Measurements from ENCODE around the gene ZDHHC3.

ZDHHC3 gene

DNA sequence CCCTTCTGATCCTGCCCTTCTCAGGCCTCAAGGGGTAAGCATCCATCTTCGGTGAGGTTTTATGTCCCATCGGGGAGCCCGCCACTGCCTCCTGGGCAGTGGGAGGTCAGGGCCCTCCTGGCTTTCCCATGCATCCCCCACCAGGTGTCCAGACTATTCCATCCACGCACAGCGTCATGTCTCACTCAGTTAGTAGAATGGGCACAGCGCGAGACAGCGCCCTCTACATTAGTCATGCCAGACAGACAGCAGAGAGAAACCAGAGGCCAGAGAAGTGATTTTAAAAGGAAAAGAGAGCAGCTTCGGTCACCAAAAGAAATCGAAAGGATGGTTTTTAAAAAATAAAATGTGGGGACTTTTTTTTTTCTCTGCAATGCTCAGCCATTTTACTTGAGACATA, 49.8 kb downstream of the ZDHHC3 start:
- no peak for DNase-seq

DNA sequence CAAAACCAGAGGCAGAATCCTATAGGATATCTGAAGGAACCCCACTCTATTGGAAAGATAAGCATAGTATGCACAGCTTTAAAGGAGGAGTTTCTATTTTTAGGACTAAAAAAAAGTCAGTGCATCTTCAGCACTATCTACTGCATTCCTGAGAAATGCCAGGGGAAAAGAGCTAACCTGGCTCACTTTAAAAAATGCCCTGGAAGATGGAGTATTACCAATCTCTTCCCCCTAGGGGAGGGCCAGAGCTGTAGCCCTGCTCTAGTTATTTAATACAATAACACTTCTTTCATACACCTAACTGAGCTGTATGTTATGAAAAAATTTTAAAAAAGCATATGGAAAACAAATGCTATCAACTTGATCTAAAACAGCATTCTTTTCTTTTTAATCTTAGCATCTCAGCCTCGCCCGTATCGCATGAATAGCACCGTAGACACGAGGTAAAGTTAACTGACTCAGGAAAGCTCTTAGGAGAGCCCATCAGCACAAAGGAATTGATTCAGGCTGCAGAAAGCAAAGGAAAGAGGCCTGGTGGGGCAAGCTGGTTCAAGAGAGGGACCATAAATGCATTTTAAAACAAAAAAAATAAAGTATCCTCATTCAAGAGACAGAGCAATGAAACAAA, 51.4 kb downstream of the ZDHHC3 start:
- no peak for DNase-seq

DNA sequence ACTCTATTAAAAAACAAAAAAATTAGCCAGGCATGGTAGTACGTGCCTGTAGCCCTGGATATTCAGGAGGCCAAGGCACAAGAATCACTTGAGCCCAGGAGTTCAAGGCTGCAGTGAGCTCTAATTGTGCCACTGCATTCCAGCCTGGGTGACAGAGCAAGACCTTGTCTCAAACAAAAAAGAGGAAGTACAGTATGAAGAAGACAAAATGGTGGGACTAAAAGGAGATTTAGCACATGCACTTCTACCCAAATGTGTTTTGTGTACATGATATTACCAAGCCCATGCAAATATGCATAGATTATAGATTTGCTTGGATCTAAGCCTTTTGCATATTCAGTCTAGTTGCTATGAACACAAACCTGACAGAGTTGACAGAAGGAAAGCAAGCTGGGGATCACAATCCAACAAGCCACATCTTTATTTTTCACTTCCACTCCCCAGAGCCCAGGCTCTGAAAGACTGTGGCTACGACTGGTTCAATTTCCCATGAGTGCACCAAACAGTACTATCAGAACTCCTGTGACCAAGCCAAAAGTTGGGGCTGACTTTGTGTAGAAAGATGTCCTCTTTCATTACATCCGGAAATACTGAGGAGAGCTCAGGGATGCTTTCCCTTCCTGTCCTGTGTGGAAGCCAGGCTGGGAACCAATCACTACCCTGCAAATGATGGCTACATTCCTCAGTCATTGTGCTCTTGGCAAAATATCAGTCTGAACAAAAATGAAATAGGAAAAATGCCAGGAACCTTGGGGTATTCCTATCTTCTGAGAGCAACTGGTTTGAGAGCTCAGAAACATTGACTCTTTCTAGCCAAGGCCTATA, 52.1 kb downstream of the ZDHHC3 start:
- DNase-seq, result no peak

DNA sequence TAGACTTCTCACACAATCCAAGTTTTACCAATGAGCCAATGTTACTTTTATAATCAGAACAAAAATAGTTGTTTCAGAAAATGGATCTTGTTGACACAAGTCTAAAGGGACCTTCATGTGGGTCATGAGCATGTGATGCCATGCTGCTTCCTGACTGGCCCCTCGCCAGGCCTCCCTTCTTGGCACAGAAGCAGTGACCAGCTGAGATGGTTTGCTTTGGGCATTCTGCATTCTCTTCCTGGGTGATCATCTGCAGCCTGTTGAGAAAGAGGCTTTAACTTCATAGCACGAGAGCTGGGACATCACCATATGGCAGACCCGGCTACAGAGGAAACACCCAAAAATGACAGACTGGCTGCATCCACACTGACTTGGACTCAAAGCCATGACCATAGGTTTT, 55.9 kb downstream of the ZDHHC3 start:
- DNase-seq, result no peak

DNA sequence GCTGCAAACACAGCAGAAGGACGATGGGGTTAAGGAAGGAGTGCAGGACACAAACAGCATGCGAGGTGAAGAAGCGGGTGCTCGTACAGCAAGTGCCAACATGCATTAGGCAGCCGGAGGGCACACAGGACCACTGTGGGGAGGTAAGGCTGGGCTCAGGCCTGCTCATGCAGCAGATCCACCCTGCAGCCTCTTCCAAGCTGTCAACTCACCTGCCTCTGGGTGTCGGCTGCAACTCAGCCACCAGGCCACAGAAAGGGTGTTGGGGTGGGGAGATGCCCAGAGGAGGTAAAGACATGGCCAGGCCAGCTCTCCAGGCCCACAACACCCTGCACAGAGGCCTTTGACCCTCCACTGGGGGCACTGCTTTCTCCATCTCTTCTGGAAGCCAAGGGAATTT, 57.4 kb downstream of the ZDHHC3 start:
- DNase-seq, result no peak

DNA sequence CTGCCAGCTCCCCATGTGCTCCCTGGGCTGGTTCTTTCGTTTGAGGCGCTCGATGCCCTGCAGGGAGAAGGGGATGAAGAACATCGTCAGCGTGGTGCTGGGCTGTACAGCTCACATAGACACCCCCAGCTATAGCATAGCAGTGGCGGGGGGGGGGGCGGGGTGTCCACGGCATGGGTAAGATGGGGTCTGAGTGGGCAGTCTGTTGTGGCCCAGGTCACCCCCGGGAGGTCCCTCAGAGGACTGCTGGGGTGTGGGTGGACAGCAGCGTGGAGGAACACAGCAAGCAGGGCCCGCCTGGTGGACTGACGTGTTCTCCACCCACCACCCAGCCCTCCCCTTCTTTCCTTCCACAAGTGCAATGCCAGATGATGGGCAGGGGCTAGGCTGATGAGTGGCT, 57.9 kb downstream of the ZDHHC3 start:
- no peak for DNase-seq

DNA sequence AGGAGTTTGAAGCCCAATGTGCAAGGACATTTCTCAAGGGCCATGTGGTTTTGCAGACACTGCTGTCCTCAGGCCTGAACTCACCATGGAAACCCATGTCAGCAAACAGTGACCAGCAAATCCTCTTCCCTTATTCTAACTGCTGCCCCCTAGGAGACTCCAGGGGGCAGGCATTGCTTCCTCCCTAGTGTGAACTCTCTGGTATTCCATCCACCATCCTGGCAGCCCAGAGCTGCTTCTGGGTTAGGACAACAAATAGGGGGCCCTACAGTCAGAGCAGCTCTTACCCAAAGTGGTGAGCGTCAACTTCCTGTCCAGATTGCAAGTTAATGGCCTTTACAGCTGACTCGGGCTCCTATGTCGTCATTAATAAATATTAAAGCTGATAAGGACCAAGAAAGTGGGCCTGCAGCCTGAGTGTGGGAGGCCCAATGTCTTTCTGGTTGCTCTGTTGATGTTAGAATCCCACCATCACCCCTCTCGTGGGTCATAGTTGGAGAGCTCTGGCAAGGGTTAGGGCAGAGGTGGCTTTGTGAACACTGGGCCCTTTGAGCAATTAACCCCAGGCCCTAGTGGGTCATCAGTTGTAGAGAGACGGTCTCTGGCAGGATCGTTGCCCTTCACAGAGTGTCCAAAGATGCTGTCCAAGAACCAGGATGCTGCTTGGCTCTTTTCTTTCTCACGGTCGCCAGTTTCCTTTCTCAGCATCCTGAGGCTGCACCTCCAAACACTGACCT, 60.1 kb downstream of the ZDHHC3 start:
- no peak for DNase-seq

DNA sequence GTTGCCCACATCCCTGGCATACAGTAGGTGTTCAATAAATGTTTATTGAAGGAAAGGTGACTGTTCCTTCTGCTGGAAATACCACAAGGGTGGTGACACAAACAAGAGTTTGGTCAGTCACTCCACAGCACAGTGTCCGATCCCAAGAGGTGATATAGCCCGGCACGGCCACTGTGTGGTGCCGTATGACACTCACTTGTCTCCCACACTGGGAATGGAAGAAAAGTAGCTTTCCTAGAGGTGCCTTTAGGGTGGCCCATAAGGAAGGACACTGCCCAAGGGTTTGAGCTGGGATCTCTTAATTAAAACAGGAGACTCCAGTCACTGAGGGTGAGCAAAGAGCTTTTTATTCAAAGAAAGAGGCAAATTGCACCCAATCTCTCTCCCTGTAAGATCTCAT, 61.0 kb downstream of the ZDHHC3 start:
- no peak for DNase-seq

DNA sequence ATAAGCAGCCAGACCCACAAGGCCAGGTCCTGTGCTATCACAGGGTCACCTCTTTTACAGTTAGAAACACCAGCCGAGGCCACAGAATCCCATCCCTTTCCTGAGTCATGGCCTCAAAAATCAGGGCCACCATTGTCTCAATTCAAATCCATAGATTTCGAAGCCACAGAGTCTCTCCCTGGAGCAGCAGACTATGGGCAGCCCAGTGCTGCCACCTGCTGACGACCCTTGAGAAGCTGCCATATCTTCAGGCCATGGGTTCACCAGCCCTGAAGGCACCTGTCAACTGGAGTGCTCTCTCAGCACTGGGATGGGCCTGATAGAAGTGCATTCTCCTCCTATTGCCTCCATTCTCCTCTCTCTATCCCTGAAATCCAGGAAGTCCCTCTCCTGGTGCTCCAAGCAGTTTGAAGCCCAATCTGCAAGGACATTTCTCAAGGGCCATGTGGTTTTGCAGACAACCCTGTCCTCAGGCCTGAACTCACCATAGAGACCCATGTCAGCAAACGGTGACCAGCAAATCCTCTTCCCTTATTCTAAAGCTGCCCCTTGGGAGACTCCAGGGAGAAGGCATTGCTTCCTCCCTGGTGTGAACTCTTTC, 62.0 kb downstream of the ZDHHC3 start:
- DNase-seq, result peak; percentile 48

DNA sequence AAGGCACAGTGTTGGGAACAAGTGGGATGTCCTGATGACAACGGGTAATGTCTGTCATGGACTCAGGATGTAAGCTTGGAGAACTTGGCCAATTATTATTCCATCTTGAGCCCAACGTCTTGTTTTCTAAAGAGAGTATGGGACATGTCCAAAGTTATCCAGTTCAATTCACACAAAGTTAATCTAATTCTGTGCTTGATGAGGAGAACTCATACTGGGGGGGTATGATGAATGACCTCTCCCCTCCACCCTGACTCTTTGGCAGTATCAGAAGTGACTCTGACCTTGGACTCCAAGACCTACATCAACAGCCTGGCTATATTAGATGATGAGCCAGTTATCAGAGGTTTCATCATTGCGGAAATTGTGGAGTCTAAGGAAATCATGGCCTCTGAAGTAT, 65.3 kb downstream of the ZDHHC3 start:
- DNase-seq, result no peak

DNA sequence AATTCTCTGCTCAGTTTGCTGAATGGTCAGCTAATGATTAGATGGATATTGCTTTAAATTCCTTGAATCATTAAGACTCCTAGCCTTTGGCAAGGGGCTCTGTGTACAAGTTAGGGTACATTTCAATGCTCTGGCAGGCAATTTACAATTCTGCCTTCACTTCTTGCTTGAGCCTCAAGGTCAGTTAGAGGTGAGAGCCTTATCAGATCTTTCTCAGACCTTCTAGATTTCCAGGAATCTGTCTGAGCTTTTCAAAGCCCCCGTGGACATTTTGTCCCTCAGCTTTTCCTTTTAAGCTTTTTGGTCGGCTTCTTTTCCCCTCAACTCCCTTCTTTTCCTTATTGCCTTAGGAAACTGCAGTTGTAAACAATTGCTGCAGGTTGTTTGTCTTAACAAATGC, 66.9 kb downstream of the ZDHHC3 start:
- DNase-seq, result no peak

DNA sequence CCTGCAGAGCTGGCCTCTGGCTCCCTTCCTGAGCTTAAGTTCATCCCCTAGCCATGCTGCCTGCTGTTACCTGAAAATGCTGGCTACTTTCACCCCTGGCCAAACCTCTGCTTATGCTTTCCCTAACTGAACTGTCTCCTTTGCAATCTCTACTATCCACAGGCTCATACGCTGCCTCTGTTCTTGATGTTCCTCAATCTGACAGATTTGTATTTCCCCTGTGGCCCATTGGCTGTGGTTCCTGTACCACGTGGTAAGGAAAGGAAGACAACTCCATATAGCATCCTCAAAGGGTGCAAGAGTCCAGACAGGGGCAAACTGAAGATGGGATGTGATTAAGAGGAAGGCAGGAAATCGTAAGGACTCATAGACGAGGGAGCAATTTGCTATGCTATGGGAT, 68.4 kb downstream of the ZDHHC3 start:
- DNase-seq, result no peak

DNA sequence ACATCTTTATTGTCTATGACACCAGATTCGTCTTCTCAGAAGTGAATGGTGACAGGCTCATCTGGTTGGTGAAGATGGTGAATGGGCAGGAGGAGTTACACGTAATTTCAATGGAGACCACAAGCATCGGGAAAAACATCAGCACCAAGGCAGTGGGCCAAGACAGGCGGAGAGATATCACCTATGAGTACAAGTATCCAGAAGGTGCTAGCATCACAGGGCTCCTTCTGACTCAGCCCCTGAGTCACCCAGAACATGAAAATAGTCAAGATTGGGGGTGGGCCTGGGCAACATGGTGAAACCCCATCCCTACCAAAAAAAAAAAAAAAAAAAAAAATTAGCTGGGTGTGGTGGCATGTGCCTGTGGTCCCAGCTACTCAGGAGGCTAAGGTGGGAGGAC, 69.0 kb downstream of the ZDHHC3 start:
- DNase-seq, result no peak

DNA sequence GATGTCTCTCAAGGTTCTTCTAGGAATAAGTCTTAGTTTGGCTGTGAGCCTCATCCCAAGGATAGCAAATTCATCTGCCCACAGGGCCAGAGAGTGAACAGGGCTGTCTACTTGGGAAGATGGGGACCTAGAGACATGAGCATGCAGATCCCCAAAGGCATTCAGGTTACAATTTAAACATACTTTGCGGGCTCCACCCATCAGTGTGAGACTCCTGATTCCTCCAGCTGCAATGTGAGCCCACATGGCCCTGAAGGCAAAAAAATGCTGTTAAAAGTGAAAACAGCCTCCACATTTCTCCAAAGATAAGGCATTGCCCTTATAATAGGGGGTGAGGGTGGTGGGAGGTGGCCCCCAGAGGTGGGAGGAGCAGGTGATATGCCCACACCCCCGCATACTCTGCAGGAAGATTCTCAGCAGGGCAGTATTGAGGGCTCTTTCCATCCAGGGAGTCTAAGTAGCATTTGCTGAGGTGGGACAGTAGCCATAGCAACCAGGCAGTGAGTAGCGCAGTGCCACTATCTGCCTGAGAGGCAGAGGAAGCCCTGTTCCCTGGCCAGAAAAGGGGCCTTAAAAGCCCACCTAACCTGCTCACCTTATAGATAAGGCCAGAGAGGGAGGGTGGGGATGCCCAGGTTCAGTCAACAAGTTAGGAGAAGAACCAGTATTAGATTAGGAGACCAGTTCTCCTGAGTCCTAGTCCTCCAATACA, 70.4 kb downstream of the ZDHHC3 start:
- DNase-seq, result no peak

DNA sequence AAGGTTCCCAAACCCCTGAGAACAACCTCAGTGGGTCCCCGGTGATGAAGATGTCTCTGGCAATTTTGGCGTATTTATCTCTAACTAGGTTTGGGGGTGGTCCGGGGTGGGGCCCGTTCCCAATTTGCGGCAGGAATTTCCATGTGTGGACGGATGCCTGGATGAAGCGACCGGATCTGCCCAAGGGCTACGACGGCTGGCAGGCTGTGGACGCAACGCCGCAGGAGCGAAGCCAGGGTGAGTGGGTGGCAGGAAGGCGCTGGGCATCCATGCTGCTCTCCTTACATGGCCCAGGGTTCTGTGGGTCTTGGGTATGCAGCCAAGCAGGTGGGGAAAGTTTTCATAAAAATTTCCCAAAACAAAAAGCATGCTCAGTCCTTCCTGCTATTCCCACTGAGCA, 72.2 kb downstream of the ZDHHC3 start:
- no peak for DNase-seq

DNA sequence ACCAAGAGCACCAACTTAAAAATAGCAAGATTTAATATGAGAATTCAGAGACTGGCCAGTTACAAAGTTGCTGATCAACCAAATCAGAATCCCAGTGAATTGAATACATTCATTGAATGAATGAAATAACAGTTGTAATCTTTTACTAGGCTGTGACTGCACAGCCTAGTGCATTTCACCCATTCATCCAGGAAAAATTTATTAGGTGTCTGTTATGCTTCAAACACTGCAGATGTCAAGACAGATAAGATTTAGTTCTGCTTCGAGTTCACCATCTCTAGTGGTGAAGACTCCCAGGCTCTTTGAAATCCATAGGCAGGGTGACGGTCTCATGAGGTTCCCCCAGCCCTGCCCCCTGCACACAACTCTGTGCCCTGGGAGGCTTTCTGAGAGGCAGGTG, 72.7 kb downstream of the ZDHHC3 start:
- no peak for DNase-seq

DNA sequence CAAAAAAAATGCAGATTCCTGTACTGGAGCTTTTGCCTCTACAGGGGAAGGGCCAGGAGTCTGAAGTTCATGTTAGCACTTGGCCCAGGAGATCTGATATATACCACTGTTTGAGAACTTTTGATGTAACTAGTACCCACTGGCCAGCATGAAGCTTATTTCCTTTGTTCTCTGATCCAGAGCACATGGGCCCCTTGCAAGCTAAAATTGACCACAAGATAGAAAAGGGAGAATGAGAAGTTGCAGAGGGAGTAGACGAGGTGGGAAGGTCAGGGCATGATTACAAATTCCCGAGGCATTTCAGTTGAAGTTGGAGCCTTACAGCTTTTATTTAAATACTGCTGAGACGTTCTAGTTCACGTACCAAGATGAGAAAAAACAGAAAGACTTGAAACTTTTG, 73.3 kb downstream of the ZDHHC3 start:
- DNase-seq, result no peak

DNA sequence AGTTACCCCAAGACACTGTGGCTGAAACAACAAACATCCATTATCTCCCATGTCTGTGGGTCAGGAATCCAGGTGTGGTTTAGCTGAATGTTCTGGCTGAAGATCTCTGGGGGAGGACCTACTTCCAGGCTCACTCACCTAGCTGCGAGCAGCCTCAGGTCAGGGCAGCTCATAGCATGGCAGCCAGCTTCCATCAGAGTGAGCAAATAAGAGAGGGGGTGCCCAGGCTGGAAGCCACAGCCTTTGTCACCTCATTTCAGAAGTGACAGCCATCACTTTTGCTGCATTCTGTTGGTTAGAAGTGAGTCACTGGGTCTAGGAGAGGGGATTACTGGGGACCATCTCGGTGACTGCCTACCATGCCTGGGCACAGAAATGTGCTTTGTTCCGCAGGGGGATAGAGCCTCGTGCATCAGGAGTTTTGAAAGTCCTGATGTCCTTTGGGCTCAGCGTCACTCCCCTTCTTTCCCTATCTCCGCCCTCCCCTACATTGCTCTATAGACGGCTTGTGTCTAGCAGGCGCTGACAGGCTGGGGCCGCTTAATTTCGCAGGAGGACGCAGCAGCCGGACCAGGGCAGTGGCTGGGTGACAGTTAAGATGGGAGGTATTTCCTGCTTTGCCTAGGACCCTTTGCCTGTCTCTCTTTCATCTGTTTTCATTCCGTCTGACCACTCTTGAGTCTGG, 76.1 kb downstream of the ZDHHC3 start:
- DNase-seq, result no peak

DNA sequence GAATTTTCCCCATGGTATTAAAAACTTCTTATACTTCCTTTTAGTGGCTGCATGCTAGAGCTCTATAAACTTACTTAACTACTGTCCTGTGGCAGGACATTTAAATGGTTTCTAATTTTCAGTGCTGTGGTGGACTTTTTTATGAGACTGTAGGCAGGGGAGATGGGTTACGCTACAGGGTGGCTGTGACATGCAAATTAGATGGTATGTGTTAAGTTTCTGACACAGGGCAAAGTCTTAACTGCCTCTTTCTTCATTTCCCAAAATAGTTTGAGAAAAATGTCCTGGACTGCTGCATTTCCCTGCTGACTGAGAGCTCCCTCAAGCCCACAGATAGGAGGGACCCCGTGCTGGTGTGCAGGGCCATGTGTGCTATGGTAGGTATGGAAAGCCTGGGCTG, 79.5 kb downstream of the ZDHHC3 start:
- DNase-seq, result no peak

DNA sequence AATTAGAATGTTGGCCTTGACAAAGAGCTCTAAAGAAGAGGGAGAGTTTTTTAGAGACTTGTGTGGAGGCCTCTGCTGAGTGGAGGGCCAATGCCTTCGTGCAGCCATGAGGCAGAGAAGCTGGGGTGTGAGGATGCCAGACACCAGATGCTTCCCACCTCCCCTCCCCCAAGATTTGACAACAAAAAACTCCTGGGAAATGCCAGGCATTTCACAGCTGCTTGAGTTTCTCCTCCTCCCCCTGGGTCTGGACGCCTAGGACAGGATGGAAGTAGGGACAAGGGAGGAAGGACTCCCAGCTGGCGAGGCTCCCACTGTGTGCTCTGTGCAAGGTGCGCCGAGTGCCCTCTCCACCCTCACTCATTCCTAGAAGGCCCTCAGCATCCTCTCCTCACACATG, 81.5 kb downstream of the ZDHHC3 start:
- no peak for DNase-seq

DNA sequence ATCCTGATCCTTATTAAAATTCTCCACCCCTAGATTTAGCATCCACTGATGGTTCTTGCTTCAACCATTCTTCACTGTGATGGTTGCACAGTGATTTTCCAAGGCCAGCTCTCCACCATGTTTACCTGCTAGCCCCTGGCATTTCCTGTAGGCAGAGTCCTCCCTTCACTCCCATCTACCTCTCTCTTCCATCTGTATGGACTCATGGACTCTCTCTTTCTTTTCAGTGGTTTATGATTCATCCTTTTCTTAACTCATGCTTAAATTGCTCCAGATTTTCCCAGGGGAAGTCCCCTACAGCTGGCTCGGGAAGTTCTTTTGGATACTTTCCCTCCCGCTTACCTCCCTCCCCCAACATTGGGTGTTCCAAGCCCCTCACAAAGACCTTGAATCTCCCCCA, 82.9 kb downstream of the ZDHHC3 start:
- DNase-seq, result no peak

DNA sequence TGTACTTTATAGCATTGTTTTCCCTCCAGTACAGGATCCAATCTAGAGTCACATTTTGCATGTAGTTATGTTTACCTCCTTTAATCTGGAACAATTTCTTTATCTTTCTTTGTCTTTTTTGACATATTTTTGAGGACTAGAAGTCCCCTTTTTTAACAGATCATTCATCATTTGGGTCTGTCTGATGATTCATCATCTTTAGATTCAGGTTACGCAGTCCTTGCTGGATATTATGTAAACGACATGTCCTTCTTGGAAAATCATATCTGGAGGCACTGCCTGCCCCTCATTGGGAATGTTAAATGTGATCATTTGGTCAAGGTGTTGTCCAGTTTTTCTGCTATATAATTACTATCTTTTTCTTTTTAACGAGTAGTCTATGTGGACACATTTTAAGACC, 83.3 kb downstream of the ZDHHC3 start:
- DNase-seq, result no peak

DNA sequence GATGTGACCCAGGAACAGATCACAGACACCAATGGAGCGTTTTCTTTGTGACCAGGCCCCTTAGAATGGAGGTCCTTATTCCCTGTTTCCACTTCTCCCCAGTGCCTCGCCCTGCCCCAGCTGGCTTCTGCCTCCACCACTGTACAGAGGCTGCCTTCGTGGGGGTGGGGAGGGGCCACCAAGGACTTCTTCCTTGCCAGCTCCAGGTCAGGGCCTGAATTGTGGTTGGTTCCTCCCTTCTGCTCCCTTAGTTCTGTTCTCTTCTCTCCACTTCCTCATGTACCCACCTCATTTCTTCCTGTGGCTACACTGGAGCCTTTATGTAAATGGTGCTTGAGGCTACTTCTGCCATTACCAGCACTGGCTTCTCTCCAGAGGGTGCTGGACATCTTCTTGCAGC, 85.1 kb downstream of the ZDHHC3 start:
- DNase-seq, result no peak

All from NCI-H2107 (cell line).